K562 (cell line): Measurements from ENCODE around the gene TMCC1. TPM values are rescaled to one million over a fixed set of nuclear protein-coding genes. Genes with fewer than 3 reads are reported as not detected.
"Not testable (repeated sequence)": the region's sequence is repeated elsewhere in the genome, so short reads cannot be mapped to it uniquely, and the experiment has no call there.

Source experiments
- ATAC-seq: fragments of 200-7000 bp; cut with Tn5 transposase; 3 replicates; pipeline ENCODE4 v1.9.1; 2020; ENCODE audit warnings: moderate library complexity
- BruUV-seq: library from RNA; stranded (reverse); fragments of 400-500 nt; replicated peaks from 2 replicates; lab custom pipeline; 2021; lab: Mats Ljungman, UMichigan
- CTCF ChIA-PET: fragments of 300-600 bp; formaldehyde crosslinking; extraction: SDS; loops from one replicate; lab custom pipeline; 2021; ENCODE audit warnings: low intra/inter-chr PET ratio; lab: Yijun Ruan, JAX
- POLR2A ChIA-PET: fragments of 300-600, 350-650 bp; sonication (Branson Sonifier 250); formaldehyde crosslinking; extraction: SDS; loops from one replicate; lab custom pipeline; 2021; ENCODE audit warnings: antibody characterized with exemption, inconsistent platforms; lab: Yijun Ruan, JAX
- DNase-seq, 4 experiments: peaks; one replicate each; pipeline versions ENCODE4 v3.0.0 to v3.0.0-alpha.2; 2011 to 2018; ENCODE audit warnings: low spot score in 3 of 4, mixed read lengths in 3 of 4; ENCODE audit errors: extremely low read depth in 1 of 4
- FAIRE-seq: peaks from 2 replicates; lab custom pipeline; 2011; peaks lifted over from hg19 to GRCh38; lab: Jason Lieb, UNC
- H2AFZ ChIP-seq: 2 replicates; pipeline ENCODE4 v1.6.0; 2011; ENCODE audit warnings: low read depth, low read length, control low read depth, inconsistent platforms
- H3K27ac ChIP-seq: fragments of 200-600 bp; 3 replicates; pipeline ENCODE4 v1.8.0; 2011; ENCODE audit warnings: low read depth, mild to moderate bottlenecking, control low read depth, inconsistent platforms, low read length, moderate library complexity, mixed read lengths; ENCODE audit errors: extremely low read depth
- H3K27me3 ChIP-seq, 2 experiments: fragments of 300-600 bp in 1 of 2; 2 replicates in 1 of 2; 3 replicates in 1 of 2; pipeline versions ENCODE4 v1.6.0 to v1.8.0; 2011; ENCODE audit warnings: inconsistent platforms in 2 of 2, low read length in 2 of 2, mild to moderate bottlenecking in 1 of 2, mixed read lengths in 1 of 2, moderate library complexity in 1 of 2; ENCODE audit not compliant: control insufficient read depth in 2 of 2, insufficient read depth in 2 of 2
- H3K36me3 ChIP-seq: fragments of 300-600 bp; 3 replicates; pipeline ENCODE4 v1.8.0; 2011; ENCODE audit warnings: mild to moderate bottlenecking, low read length, inconsistent platforms; ENCODE audit not compliant: control insufficient read depth, insufficient read depth
- H3K4me1 ChIP-seq, 2 experiments: fragments of 200-600 bp in 1 of 2; replicated peaks in 1 of 2; 2 replicates in 1 of 2; 3 replicates in 1 of 2; pipeline versions ENCODE4 v1.5.1 to v1.8.0; 2011; ENCODE audit warnings: inconsistent platforms in 2 of 2, low read length in 2 of 2, mild to moderate bottlenecking in 1 of 2, mixed read lengths in 1 of 2, moderate library complexity in 1 of 2; ENCODE audit not compliant: control insufficient read depth in 2 of 2, insufficient read depth in 2 of 2
- H3K4me2 ChIP-seq: 2 replicates; pipeline ENCODE4 v1.6.1; 2011; ENCODE audit warnings: low read length, control low read depth, inconsistent platforms, mixed read lengths; ENCODE audit not compliant: insufficient read depth
- H3K4me3 ChIP-seq: fragments of 200-600 bp; sonication (generic), shearing (Covaris generic); 2 replicates; pipeline ENCODE4 v1.5.1; 2016; ENCODE audit warnings: control low read depth, inconsistent platforms
- H3K79me2 ChIP-seq: fragments of 200-600 bp; 3 replicates; pipeline ENCODE4 v1.8.0; 2011; ENCODE audit warnings: low read length, inconsistent platforms; ENCODE audit not compliant: control insufficient read depth, insufficient read depth
- H3K9ac ChIP-seq, 2 experiments: 2 replicates each; pipeline versions ENCODE4 v1.6.0 to v1.6.1; 2011; ENCODE audit warnings: low read depth in 2 of 2, low read length in 2 of 2, control low read depth in 1 of 2, inconsistent platforms in 1 of 2, mild to moderate bottlenecking in 1 of 2, mixed read lengths in 1 of 2; ENCODE audit not compliant: insufficient read depth in 1 of 2
- H3K9me1 ChIP-seq: one replicate; pipeline ENCODE4 v1.6.0; 2011; ENCODE audit warnings: inconsistent platforms, mild to moderate bottlenecking, low read length, moderate library complexity; ENCODE audit not compliant: control insufficient read depth, insufficient read depth
- H3K9me3 ChIP-seq: replicated peaks from 2 replicates; pipeline ENCODE4 v1.5.1; 2011; ENCODE audit warnings: low read depth, low read length, inconsistent platforms; ENCODE audit not compliant: control insufficient read depth, insufficient read depth
- H4K20me1 ChIP-seq: replicated peaks from 2 replicates; pipeline ENCODE4 v1.6.1; 2011; ENCODE audit warnings: low read length, inconsistent platforms, mixed read lengths; ENCODE audit not compliant: control insufficient read depth, insufficient read depth
- ARID3A ChIP-seq: IDR thresholded peaks from 2 replicates; pipeline ENCODE4 v1.6.1; 2012; ENCODE audit warnings: low read depth, low read length, improper control_type of control experiment, borderline replicate concordance
- DNMT1 ChIP-seq: fragments of 450-650 bp; IDR thresholded peaks from 2 replicates; pipeline ENCODE4 v1.6.1; 2016; ENCODE audit warnings: antibody characterized with exemption, mild to moderate bottlenecking
- E2F4 ChIP-seq: sonication (generic); formaldehyde crosslinking; IDR thresholded peaks from 2 replicates; pipeline ENCODE4 v1.8.0; 2022; ENCODE audit warnings: mild to moderate bottlenecking, low read depth, missing genetic modification reagents
- EZH2 ChIP-seq: IDR thresholded peaks from 2 replicates; pipeline ENCODE4 v1.6.1; 2012; ENCODE audit warnings: low read depth, mild to moderate bottlenecking, inconsistent platforms, low read length, borderline replicate concordance
- GTF2E2 ChIP-seq: fragments of 200-800 bp; sonication (Bioruptor generic); IDR thresholded peaks from 2 replicates; pipeline ENCODE4 v1.6.1; 2016; ENCODE audit warnings: missing genetic modification characterization, missing compliant biosample characterization
- HMG20A ChIP-seq: fragments of 450-650 bp; formaldehyde crosslinking; conservative IDR thresholded peaks from 2 replicates; pipeline ENCODE4 v1.4.0; 2020; ENCODE audit warnings: mild to moderate bottlenecking, mixed read lengths
- MLX ChIP-seq, 2 experiments: fragments of 450-650 bp in 1 of 2; sonication (generic) in 1 of 2; formaldehyde crosslinking; conservative IDR thresholded peaks; 2 replicates each; pipeline versions ENCODE4 v1.4.0 to v1.8.1; 2020 to 2022; ENCODE audit warnings: mild to moderate bottlenecking in 1 of 2, missing genetic modification reagents in 1 of 2
- MYNN ChIP-seq, 2 experiments: sonication (generic); formaldehyde crosslinking in 1 of 2; IDR thresholded peaks; 2 replicates each; pipeline versions ENCODE4 v1.5.0 to v1.6.1; 2016 to 2020; ENCODE audit warnings: antibody characterized with exemption in 1 of 2, missing genetic modification reagents in 1 of 2
- PREB ChIP-seq: sonication (generic); formaldehyde crosslinking; IDR thresholded peaks from 2 replicates; pipeline ENCODE4 v1.8.1; 2023; ENCODE audit warnings: mild to moderate bottlenecking, missing genetic modification reagents
- STAT5A ChIP-seq: IDR thresholded peaks from 2 replicates; pipeline ENCODE4 v1.6.1; 2012; ENCODE audit warnings: low read length, inconsistent platforms, borderline replicate concordance
- ZZZ3 ChIP-seq: fragments of 450-650 bp; IDR thresholded peaks from 2 replicates; pipeline ENCODE4 v1.6.1; 2016; ENCODE audit warnings: antibody characterized with exemption, mild to moderate bottlenecking, moderate library complexity
- WGBS: fragments of 100-300 bp; shearing (Covaris generic); methylation state at CpG from one replicate; pipeline ENCODE4 v1.1.6; 2016; ENCODE audit warnings: low coverage, mixed read lengths; ENCODE audit not compliant: insufficient coverage; ENCODE audit errors: missing lambda C conversion rate; 5-methylcytosine and 5-hydroxymethylcytosine counted together
- in situ Hi-C: fragments of 300-500 bp; cut with MboI; formaldehyde crosslinking; loops from 4 replicates; pipeline ENCODE4 v1.15.0; 2018; ENCODE audit warnings: inconsistent platforms, mixed read lengths
- intact Hi-C: fragments of 100-400 bp; cut with micrococcal nuclease; formaldehyde crosslinking; loops from 2 replicates; pipeline ENCODE4 v1.14.2; 2022
- polyA plus RNA-seq, 8 experiments: library from polyadenylated mRNA; depleted of rRNA in 4 of 8; stranded (reverse) in 5 of 8; unstranded in 3 of 8; fragments of >200 nt; fragmentation: Nextera tagmentation in 2 of 8; fragmentation: Illumina TruSeq in 1 of 8; extraction: Ambion mirVana in 2 of 8; extraction: Trizol in 1 of 8; gene quantifications; 2 replicates each; pipeline versions ENCODE4 v1.2.1 to v1.2.3, GENCODE V29; 2011 to 2014; ENCODE audit warnings: inconsistent platforms in 1 of 8, missing spikeins in 1 of 8
- total RNA-seq, 7 experiments: library from RNA; depleted of rRNA in 6 of 7; stranded (reverse); fragments of >200 nt in 6 of 7; fragmentation: Illumina TruSeq in 2 of 7; extraction: Trizol in 2 of 7; gene quantifications; 2 replicates each; pipeline versions ENCODE4 v1.2.1 to v1.2.3, GENCODE V29; 2011 to 2021; ENCODE audit warnings: low replicate concordance in 1 of 7

Gene TMCC1
- total and polyA plus RNA-seq, 9 of the 15 experiments (the other 6 are each of a cell fraction or from before 2014, with no cell fraction given) = 0.89 to 8.7 (median 4.0) TPM

- H3K4me2 ChIP-seq, H2AFZ ChIP-seq, H3K4me1 ChIP-seq, H3K9me3 ChIP-seq, H3K79me2 ChIP-seq, H3K4me3 ChIP-seq, FAIRE-seq, CTCF ChIA-PET, in situ Hi-C loops, H3K27ac ChIP-seq, ATAC-seq, H4K20me1 ChIP-seq, H3K9me1 ChIP-seq, H3K27me3 ChIP-seq, DNase-seq, H3K9ac ChIP-seq, intact Hi-C loops, BruUV-seq: not testable (repeated sequence)
- WGBS = 89% methylated on average over 2 of the region's 2 CpGs
- peaks cover 14% of the 10 kb centered on the region; the same call in 2 of the 3 replicates for H3K36me3 ChIP-seq
- POLR2A ChIA-PET = interaction anchor here (0.8 kb wide), 1 partner anchor 9 kb away, joined by 3 read pairs; no protein-coding TSS in a partner anchor
Measured at GRCh38 chr3:129874479-129874878, 19.0 kb downstream of the TMCC1 start.

- POLR2A ChIA-PET = no interaction called here
- in situ Hi-C loops (no loop called here), intact Hi-C loops (no loop called here)
- Histone ChIP-seq H3K27ac (no peak overlapping the region), H3K4me1 (no peaks in the 10 kb centered on the region), H3K4me2 (no peak overlapping the region), H3K36me3 (peaks cover 7% of the 10 kb centered on the region; the same call in 1 of the 3 replicates), H3K9me3 (no peaks in the 10 kb centered on the region), H4K20me1 (no peaks in the 10 kb centered on the region), H3K27me3 (no peaks in the 10 kb centered on the region), H3K4me3 (no peak overlapping the region), H3K9me1 (no peaks in the 10 kb centered on the region), H3K79me2 (no peaks in the 10 kb centered on the region), H2AFZ (no peak overlapping the region), H3K9ac (no peak overlapping the region)
- CTCF ChIA-PET = no interaction called here
- DNase-seq (no peak), FAIRE-seq (no peak), ATAC-seq (no peak)
- WGBS = 69% methylated on average over 2 of the region's 2 CpGs
- no TSS peak for BruUV-seq
- no peak for TF ChIP-seq MYNN (IDR thresholded peaks at IDR 0.05)
- TF ChIP-seq MYNN (CRISPR knock-in tag; IDR thresholded peaks at IDR 0.05) = no peak
- no peak for TF ChIP-seq E2F4 (CRISPR knock-in tag)
- TF ChIP-seq MLX (CRISPR knock-in tag; conservative IDR thresholded peaks at IDR 0.05) = no peak
- no peak for TF ChIP-seq STAT5A
- no peak for TF ChIP-seq ARID3A
- TF ChIP-seq ZZZ3 = no peak
- TF ChIP-seq DNMT1 = no peak
- TF ChIP-seq HMG20A (CRISPR knock-in tag) = no peak
- no peak for TF ChIP-seq PREB (CRISPR knock-in tag)
- TF ChIP-seq EZH2 = no peak
- no peak for TF ChIP-seq GTF2E2 (tag)
Measured at GRCh38 chr3:129868912-129869311, 24.6 kb downstream of the TMCC1 start.
